HG02884 (cell line): ENCODE measurements around the gene SLC30A3.
"Not testable (repeated sequence)": the region's sequence is repeated elsewhere in the genome, so short reads cannot be mapped to it uniquely, and the experiment has no call there.

ENCODE experiments used
- ATAC-seq: cut with Tn5 transposase; IDR thresholded peaks from one replicate; pipeline ENCODE4 v1.9.1; 2021; ENCODE audit warnings: mild to moderate bottlenecking, moderate library complexity; ENCODE audit not compliant: unreplicated experiment

The SLC30A3 gene, protein sequence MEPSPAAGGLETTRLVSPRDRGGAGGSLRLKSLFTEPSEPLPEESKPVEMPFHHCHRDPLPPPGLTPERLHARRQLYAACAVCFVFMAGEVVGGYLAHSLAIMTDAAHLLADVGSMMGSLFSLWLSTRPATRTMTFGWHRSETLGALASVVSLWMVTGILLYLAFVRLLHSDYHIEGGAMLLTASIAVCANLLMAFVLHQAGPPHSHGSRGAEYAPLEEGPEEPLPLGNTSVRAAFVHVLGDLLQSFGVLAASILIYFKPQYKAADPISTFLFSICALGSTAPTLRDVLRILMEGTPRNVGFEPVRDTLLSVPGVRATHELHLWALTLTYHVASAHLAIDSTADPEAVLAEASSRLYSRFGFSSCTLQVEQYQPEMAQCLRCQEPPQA

DNA sequence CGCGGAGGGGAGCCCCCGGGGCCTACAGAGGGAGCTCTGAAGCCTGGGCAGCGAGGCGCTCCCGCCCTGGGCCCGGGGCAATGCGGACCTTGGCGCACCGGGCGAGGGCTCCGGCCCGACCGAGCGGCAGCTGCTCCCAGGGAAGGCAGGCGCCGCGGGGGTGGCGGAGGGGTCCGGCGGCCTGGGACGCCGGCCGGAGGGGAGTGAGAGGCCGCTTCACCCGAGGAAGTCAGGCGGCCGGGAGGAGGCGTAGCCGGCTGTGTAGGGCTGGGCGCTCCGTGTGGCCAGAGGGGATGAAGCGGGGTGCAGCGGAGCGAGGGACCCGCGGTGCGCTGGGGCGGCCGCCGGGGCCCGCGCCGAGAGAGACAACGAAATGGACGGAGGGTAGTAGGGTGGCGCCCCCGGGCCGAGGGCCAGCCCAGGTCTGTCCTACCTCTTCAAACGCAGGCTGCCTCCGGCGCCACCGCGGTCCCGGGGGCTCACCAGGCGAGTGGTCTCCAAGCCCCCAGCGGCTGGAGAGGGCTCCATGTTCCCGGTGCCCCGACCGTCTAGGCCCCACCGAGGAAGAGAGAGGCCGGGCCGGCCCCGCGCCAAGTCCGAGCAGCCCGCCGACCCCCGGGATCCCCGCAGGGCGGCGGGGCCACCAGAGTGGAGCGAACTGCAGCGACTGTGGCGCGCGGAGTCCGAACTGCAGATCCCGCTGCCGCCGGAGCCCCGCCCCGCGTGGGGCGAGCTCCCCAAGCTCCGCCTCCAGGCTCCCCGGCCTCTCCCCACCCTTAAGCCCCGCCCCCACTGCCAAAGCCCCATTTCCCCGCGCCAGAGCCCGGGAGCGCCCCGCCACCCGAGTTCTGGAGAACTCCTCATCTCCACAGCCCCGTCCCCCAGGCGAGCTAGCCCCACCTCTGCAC lies at the start of gene SLC30A3:
SLC30A3 (minus strand) TSS at position 669 of the 908 bp plus-strand sequence; CDS start at position 528, 141 bp downstream.
- ATAC-seq: no peak

DNA sequence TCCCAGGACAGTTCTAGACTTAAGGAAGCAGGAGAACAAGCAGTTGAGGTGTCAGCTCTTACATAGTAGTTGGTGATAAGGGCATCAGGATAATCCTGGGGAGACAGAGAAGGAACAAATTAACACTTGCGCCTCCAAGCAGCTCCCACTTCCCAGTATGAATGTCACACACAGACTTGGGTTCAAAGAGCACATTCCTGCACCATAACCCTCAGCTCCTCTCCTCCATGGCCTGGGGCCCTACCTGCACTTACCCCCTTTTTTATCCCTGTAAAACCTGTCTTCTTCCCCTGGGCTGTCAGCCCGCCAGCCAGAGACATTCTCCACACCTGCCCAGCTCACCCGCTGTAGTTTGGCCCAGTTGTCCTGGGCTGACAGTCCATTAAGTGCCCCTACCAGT lies 49.3 kb upstream of the SLC30A3 start:
- no peak for ATAC-seq

DNA sequence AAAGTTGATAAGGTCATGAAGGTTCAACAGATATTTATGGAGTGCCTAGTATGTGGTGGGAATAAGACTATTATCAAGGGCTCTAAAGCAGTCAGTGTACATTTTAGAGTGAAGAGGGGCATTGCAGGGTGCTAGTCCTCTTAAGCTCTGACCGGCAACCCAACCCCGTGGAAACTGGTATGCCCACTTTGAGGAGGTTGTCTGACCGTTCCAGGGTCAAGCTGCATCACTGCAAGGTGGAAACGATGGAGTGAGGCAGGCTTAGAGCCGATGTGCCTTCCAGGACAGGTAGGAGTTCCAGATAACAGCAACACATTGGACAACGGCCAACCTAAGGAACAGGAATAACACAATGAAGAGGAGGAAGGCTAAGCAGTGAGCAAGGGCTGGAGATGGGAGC lies 46.8 kb upstream of the SLC30A3 start:
- no peak for ATAC-seq

GRCh38 chr2:27308359-27308881 lies 45.6 kb upstream of the SLC30A3 start, which contains the start of gene UCN:
Gene UCN (minus strand): TSS chr2:27308445. CDS start chr2:27307895, 550 bp downstream.
- no peak for ATAC-seq

- ATAC-seq: no peak
Measured at GRCh38 chr2:27307545-27308358, 44.9 kb upstream of the SLC30A3 start.

DNA sequence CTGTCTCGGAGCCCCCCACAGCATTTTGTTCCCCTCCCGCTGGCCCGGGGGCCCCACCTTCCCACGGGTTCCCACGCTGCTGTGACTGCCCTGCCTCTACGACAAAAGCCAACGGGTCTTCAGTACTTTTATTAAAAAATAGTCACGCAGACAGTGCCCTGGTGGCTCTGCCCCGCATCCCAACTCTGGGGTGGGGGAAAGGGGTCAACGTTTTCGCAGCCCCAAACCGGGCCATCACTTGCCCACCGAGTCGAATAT lies 44.4 kb upstream of the SLC30A3 start:
- ATAC-seq: no peak

DNA sequence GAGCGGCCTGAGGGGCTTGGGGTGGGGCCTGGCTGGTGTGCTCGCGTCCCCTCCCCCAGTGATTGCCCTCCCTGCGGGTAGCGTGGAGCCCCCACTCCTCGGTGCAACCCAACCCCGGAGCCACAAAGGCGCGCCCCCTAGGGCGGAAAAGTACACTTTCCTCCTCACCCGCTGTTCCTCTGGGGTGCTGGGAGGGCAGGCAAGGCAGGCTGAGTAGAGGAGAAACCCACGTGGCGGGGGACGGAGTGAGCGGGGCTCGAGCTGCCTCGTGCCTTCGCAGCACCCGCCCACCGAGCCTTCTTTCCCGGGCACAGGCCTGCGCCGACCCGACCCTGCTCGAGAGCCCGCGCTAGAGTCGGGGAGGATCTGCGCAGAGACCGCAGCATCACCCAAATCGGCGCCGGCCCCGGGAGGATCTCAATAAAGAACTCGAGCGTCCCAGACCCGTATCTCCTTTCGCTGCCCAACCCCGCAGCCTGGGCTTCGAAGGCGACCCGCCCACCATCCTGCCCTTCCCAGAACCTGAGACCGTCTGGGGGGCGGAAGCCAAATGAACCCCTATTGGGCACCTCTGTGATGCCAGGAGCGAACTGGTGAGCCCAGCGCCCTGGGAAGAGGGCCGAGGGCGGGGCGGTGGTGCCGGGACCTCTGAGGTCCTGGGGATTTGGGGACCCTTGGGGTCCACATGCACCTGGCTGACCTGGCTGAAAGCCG lies 43.9 kb upstream of the SLC30A3 start:
- ATAC-seq: no peak

DNA sequence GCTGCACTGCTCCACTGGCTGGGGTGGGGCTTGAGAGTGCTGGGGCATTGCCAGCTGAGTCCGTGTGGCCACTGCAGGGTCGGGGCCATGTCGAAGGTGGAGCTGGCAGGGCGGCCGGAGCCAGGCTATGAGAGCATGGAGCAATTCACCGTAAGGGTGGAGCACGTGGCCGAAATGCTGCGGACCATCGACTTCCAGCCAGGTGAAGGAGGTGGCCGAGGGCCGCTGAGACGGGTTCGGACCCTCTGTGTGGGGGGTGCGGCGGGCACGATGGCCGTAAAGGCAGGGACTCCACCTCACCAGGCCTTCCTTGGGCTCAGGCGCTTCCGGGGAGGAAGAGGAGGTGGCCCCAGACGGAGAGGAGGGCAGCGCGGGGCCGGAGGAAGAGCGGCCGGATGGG lies 43.3 kb upstream of the SLC30A3 start:
- no peak for ATAC-seq

DNA sequence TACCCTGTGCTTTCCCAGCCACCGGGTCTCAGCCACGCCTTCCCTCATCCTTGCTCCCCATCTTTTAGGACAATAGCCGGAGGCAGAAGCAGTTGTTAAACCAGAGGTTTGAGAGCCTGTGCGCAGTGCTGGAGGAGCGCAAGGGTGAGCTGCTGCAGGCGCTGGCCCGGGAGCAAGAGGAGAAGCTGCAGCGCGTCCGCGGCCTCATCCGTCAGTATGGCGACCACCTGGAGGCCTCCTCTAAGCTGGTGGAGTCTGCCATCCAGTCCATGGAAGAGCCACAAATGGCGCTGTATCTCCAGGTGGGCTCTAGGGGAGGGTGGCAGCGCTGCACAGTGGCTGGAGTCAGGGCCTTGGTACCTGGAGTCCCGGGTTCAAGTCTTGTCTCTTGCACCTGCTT lies 42.7 kb upstream of the SLC30A3 start:
- ATAC-seq: no peak

DNA sequence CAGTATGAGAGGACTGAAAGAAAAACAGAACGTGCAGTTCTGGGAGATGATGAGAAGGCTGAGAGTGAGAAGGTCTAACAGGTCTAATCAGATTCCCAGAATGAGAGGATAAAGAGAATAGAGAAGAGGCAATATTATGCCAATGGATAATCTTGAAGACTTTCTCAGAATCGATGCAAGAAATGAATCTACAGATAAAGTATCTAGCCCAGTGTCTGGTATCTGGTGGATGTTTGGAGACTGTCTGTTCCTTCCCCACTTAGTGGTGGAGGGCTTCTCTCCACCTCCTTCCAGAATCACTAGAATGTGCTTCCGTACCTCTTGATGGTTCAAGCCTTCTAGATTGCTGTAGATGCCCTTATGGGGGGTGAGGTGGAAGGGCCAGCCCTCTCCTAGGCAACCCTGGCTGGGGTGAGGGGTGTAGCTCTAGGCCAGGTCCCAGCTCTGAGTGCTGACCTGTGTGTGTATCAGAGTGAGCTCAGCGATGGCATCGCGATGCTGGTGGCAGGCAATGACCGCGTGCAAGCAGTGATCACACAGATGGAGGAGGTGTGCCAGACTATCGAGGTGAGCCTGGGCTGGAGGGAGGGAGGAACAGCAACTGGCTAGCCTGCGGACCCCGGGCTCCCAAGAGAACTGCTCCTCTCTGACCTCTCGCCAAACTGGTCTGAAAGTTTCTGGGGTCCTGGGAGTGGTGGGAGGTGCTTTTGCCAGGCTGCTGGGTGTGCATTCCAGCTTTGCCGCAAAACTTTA lies 41.8 kb upstream of the SLC30A3 start:
- ATAC-seq: no peak

- ATAC-seq: no peak
Measured at GRCh38 chr2:27303093-27304025, 40.5 kb upstream of the SLC30A3 start.

- not testable (repeated sequence) for ATAC-seq
Measured at GRCh38 chr2:27300606-27301005, 37.8 kb upstream of the SLC30A3 start.

- ATAC-seq: no peak
Measured at GRCh38 chr2:27298391-27299080, 35.7 kb upstream of the SLC30A3 start.

DNA sequence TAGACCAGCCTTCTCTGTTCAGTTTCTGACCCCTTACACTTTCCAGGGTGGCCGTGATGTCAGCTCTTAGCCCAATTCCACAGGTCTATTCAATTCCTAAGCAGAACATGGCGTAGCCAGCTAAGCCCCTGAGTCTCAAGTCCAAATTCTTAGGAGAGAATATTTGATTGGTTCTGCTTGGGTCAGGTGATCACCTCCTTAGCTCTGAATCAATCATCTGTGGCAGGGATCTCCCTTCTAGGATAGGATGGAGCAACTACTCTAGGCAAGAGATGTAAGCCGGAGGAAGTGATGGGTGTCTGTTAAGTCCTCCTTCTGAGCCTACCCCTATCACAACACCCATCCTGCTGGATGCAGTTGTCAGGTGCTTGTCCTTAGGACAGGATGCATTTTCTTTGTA lies 34.3 kb upstream of the SLC30A3 start:
- ATAC-seq: no peak

GRCh38 chr2:27296481-27296880 lies 33.6 kb upstream of the SLC30A3 start:
- no peak for ATAC-seq

- no peak for ATAC-seq
Measured at GRCh38 chr2:27294928-27295327, 32.1 kb upstream of the SLC30A3 start.

GRCh38 chr2:27291865-27292264 lies 29.0 kb upstream of the SLC30A3 start:
- ATAC-seq: no peak

DNA sequence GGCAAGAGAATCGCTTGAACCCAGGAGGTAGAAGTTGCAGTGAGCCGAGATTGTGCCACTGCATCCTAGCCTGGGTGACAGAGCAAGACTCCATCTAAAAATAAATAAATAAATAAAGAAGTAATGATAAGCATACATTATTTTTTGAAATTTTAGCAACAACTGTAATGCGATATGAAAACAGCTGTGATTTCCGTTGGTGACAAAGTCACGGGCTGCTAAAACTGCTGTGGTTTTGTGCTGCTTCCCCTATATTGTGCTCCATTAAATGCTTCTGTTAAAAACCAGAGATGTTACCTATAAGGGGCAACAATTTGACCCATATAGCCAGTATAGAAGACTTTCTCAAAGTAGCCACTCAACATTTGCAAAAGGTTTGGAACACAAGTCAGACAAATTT lies 27.7 kb upstream of the SLC30A3 start:
- ATAC-seq: no peak
